GM19463 (cell line): Measurements from ENCODE around the gene NOP14.
"Not testable (repeated sequence)": the region's sequence is repeated elsewhere in the genome, so short reads cannot be mapped to it uniquely, and the experiment has no call there.

Source experiments
- ATAC-seq: cut with Tn5 transposase; IDR thresholded peaks from one replicate; pipeline ENCODE4 v1.9.1; 2021; ENCODE audit warnings: mild to moderate bottlenecking, moderate library complexity; ENCODE audit not compliant: unreplicated experiment

NOP14 gene

GRCh38 chr4:2943364-2944090 lies 19.7 kb downstream of the NOP14 start:
- ATAC-seq: no peak

- ATAC-seq: no peak
Measured at GRCh38 chr4:2942532-2943363, 20.5 kb downstream of the NOP14 start.

GRCh38 chr4:2942037-2942531 lies 21.1 kb downstream of the NOP14 start:
- ATAC-seq: no peak

- no peak for ATAC-seq
Measured at GRCh38 chr4:2941138-2942036, 21.8 kb downstream of the NOP14 start.

GRCh38 chr4:2940267-2941137 lies 22.7 kb downstream of the NOP14 start:
- no peak for ATAC-seq

GRCh38 chr4:2939383-2940243 lies 23.6 kb downstream of the NOP14 start:
- ATAC-seq: no peak

- ATAC-seq: no peak
Measured at GRCh38 chr4:2938906-2939305, 24.3 kb downstream of the NOP14 start.

GRCh38 chr4:2938411-2938810 lies 24.8 kb downstream of the NOP14 start:
- ATAC-seq: not testable (repeated sequence)

- ATAC-seq: no peak
Measured at GRCh38 chr4:2937986-2938385, 25.2 kb downstream of the NOP14 start.

GRCh38 chr4:2937146-2937857 lies 25.9 kb downstream of the NOP14 start:
- no peak for ATAC-seq

- ATAC-seq: no peak
Measured at GRCh38 chr4:2936773-2937145, 26.4 kb downstream of the NOP14 start.

GRCh38 chr4:2935762-2936743 lies 27.2 kb downstream of the NOP14 start:
- ATAC-seq: no peak

GRCh38 chr4:2934813-2935761 lies 28.1 kb downstream of the NOP14 start:
- peak; percentile 54 for ATAC-seq

GRCh38 chr4:2934077-2934812 lies 29.0 kb downstream of the NOP14 start:
- ATAC-seq: no peak

- no peak for ATAC-seq
Measured at GRCh38 chr4:2933566-2934076, 29.6 kb downstream of the NOP14 start.
